Activated T-cell treated with anti-CD3 and anti-CD28 coated beads for 48 hours (primary cell): ENCODE results near the gene ADAMTS2.

Experiments
- DNase-seq: peaks from one replicate; pipeline ENCODE4 v3.0.0-alpha.2; 2020; ENCODE audit warnings: low read depth

The ADAMTS2 gene

DNA sequence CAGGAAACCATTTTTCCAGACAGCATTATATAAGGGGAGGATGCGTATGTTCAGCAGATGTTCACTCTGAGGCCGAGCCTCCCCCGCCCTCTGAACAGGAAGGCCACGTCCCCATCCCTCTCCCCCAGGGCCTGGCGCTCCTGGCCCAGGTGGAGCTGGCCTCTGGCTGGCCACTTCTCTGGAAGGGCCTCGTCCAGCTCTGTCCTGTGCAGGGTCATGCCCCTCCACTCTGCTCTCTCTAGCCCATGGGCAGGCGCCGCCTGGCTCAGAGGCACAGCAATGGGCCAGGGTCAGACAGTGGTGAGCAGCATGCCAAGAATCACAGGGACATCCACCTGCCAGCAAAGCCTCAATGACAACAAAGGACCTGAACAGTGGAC lies 34.2 kb downstream of the ADAMTS2 start:
- DNase-seq: no peak

DNA sequence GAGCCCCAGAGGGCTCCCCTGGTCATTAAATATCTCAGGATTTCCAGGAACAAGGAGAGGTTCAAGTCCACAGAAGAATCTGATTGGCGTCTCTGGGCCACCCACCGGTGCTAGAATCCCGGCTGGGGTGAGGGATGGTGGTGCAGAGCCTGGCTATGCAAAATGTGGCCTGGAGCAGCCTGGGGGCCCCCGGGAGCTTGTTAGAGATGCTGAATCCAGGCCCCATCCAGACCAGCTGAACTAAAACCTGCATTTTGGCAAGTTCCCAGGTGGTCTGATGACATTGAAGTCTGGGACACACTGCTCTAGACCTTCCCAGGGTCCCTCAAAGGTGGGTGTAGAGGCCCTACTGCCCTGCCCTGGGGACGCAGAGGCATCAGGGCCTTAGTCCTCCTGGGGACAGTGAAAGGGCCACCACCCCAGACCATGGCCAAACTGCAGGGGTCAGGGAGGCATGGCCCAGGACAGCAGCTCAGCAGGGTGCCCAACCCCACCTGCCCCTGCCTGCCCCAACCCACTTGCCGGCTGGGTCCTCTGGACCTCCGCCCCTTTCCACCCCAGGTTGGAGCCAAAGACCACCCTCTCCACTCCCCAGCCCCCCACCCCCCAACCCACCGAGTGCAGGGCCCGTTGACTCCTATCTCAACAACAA lies 34.7 kb downstream of the ADAMTS2 start:
- DNase-seq: no peak

DNA sequence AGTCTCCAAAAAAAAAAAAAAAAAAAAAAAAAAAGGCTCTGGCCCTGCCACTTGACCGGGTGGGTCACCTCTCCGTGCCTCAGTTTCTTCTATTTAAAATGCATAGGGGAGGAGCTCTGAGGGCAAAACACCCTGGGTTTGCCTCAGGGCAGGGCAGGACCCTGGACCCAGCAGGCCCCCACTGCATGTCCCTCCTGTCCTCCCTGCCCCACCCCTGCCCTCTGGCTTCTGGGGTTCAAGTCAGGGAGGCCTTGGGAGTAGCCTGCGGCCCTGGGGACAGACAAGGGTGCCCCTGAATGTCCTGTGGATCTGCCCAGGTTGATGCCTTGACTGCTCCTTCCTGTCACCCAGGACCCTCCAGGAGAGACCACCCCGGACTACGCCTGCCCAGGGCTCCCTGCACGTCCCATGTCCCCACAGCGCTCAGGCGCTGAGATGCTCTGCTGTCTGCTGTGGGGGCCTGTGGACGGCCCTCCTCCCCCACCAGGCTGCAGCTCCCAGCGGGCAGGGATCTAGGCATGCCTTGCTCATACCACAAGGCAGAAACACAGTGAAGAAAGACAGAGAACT lies 35.4 kb downstream of the ADAMTS2 start:
- no peak for DNase-seq

DNA sequence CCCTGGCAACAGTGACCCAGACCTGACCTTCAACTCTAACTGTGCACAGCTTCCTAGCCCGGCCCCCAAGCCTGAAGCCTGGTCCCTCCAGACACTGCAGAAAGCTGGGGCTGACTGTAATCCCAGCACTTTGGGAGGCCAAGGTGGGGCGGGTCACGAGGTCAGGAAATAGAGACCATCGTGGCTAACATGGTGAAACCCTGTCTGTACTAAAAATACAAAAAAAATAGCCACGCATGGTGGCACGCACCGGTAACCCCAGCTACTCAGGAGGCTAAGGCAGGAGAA lies 35.9 kb downstream of the ADAMTS2 start:
- DNase-seq: no peak

DNA sequence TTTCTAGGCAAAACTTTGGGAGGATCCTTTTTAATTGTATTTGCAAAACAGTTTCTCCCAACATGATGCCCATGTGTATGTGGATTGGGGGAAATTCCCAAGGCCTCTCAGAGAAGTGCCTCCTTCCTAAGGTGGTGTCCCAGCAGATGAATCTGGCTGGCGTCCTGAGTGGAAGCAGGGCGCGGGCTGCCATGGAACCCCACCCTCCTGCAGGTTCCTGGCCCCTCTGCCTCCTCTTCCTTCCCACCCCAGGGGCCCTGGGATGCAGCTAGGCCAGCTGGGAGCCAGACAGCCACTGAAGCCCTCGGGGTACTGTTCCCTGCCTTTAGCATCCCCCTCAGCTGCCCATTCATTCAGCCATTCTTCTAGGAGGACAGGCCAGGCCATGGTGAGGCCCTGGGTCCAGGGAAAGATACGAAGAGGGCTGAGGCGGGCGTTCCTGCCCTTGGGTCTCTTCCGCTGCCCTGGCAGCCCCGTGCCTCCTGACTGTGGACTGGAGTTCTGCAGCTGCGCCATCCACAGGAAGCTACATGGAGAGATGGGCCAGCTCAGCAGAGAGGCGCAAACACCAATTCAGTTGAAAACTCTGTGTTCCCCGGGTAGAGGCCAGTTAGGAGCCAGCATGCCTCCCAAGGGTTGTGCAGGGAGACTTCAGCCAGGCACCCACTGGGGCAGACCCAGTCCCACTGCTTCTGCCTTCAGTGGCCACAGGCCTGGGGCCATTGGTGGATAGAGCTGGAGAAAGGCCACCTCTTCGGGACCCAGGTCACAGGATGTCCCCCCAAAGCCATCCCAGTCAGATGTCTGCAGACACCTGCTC lies 36.5 kb downstream of the ADAMTS2 start:
- no peak for DNase-seq

DNA sequence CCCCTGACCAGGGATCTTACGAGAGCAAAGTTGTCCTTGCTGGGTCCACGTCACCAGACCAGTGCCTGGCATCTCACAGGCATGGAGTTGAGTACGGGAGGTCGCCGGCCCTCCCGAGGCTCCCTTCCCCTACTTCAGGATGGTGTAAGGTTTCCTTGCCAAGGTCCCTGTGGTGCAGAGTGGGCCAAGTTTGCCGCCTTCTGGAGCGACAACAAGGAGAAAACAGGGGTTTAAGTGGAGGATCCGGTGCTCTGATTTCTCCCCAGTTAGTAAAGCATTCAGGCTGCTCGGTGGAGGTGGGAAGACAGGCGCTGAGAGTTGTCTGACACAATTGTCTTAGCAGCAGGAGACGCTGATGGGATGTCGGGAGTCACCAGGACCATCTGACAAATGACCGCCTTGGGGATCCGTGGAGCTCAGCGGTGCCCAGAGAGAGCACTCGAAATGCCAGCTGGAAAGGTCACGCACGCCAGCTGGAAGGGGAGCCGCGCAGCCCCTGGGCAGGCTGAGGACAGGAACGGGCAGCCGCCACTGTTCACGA lies 37.3 kb downstream of the ADAMTS2 start:
- no peak for DNase-seq

DNA sequence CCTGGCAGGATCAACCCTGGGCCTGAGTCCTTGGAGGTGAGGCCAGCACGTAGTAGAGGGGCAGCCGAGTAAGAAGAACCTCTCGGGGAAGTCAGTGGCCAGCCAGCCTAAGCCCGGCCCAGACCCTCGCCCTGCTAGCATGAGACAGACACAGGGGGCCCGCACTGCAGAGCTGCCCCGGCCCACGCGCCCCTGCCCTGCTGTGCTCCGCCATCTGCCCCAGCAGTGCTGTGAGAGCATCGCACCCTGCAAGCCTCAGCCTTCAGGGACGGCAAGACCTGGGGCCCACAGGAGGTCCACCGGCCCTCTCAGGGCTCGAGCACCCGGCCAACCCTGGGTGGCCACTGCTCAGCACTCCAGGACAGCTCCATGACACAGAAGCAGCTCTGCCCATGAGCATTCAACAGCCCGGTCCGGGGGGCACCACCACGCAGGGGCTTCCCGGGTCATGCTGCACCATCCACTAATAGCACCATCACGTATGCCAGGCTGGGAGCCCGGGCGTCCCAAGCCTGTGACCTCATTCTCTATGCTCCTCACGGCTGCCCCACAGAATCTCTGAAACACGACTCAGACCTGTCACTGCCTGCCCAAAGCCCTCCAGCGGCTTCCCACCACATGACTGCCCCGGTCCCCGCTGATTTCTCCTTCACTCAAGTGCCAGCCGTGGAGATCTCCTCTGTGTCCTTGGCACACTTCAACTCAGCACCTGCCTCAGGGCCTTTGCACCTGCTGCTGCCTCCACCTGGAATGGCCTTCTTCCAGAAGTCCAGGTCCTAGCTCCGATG lies 38.1 kb downstream of the ADAMTS2 start:
- no peak for DNase-seq

DNA sequence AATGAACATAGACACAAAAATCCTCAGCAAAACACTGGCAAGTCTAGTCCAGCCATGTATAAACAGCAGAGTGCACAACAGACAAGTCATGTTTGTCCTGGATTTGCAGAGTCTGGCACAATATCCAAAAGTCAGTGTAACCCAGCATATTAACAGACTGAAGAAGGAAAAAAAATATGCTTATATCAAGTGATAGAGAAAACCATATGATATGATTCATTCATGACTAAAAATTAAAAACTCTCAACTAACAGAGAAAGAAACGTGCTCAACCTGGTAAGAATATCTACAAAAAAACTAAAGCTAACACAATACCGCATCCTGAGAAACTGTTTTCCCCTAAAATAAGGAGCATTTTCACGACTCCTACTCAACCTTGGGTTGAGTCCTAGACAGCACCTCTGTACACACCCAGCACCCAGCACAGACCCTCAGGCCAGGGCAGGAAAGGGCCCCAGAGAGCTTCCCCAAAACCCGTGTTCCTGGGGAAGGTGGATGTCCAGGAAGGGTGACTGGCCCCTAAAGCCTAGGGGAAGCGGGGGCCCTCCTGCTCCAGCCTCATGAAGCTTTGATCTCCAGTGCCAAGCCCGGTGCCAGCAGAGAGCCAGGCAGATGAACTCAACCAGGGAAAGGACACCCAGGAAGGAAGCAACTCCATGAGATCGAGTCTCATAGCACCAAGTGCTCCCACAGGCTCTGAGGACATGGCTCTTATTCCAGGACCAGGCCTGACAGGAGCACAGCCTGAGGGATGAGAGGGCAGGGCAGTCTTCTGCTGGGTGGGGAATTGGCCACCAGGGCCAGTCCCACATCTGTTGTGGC lies 38.9 kb downstream of the ADAMTS2 start:
- DNase-seq: no peak

DNA sequence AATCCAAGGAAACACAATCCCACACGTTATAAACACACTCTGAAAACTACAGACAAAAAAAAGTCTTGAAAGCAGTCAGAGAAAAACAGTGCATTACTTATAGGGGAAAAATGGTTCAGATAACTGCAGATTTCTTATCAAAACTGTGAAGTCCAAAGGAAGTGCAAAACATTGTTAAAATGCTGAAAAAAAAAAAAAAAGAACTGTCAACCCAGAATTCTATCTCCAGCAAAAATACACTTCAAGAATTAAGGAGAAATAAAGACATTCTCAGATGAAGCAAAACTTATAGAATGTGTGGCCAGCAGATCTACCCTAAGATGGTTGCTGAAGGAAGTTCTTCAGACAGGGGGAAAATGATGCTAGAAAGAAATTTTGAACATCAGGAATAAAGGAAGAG lies 40.4 kb downstream of the ADAMTS2 start:
- no peak for DNase-seq

DNA sequence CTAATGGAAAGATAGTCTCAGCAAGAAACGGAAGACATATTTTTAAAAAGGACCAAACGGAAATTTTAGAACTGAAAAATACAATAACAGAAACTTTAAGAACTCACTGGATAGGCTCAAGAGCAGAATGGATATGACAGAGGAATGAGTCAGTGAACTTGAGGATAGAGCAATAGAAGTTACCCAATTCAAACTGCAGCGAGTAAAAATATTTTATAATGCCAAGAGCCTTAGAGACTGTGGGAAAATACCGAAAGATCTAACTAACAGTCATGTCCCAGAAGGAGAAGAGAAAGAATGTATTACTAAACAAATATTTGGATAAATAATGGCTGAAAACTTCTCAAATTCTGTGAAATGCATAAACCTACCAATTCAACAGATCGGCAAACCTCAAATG lies 40.8 kb downstream of the ADAMTS2 start:
- DNase-seq: no peak

DNA sequence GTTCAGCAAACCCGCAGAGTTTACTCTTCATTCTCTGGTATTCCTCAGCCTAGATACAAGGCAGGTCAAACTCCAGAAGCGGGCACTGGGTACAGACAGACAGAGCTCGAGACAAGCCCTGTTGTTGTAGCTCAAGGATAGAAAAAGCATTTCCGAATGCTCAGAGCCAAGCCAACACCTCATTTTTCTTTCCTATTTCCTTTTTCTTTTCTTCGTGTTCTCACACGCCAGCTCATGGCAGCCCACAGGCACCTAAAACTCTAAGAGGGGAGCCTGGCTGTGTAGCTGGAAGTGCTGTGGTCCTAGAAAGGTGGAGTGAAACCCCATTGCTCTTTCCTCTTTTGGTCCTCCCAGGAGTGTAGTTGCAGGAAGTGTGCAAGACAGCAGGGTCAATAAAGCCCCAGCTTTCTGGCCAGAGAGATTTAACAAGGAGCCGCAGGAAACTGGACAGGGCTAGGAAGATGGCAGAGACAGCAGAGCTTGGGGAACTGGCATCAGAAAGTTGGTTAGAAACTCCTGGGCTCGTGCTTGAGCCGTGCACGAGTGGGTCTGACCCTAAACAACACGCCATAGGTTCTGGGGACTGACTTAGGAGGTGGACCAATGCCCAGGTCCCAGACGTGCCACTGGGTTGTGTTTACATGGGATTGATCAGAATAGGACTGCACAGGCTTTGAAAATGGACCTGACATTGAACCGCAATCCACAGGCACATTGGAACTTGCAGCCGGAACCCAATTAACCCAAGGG lies 41.6 kb downstream of the ADAMTS2 start:
- no peak for DNase-seq

DNA sequence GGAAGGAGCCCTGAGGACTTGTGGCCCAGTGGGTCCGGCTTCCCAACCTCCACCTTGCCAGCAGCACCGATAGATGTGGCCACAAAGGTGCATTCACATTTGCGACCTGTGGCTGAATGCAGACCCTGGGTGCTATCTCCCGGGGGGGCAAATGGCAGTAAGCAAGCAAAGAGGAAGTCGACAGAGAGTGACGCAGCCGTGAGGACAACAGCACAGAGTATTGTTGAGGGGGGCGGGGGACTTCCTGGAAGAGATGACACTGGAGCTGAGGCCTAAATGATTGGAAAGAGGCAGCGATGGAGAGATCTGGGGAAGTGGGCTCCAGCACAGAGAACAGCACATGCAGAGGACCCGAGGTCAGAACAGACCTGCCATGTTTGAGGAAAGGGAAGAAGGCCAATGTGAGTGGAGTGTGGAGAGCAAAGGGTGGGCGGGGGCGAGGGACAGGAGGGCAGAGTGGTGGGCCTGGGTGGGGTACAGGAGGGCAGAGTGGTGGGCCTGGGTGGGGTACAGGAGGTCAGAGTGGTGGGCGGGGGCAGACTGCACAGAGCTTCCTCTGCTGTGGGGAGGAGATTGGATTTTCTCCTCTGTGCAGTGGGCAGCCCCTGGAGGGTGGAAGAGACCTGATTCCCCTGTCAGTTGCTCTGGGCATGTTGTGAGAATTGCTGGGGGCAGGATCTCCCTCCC lies 42.6 kb downstream of the ADAMTS2 start:
- no peak for DNase-seq

DNA sequence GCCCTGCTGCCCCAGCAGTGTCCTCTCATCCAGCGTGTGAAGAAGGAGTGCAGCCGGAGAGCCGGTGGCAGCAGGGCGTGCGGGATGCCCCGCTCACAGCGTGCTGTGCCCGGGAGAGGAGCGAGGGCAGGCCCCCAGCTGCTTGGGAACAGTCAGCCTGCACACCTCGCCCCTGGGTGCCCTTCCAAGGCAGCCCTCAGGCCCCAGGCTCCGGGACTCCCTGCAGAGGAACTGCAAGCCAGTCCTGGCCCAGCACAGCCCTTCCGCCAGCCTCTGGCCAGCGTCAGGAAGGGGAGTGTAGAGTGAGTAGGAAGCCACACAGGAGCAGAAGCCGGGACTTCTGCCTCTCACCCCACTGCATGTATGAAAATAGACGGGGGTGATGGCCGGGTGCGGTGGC lies 43.5 kb downstream of the ADAMTS2 start:
- DNase-seq: no peak

DNA sequence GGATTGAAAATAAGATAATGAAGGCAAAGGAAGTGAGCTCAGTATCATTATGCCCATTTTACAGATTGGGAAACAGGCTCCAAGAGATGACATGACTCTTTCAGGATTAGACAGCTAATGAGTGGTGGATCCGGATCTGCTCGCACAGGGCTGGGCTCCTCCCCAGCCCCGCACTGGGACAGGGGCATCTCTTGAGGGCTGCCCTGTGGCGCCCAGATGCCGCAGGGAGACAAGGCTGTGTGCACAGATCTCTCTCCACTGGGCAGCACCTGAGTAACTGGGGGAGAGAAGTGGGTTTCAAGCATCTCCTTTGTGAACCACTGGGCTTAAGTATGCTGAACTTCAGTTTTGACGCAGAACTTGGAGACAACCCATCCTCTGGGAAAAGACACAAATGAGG lies 43.9 kb downstream of the ADAMTS2 start:
- no peak for DNase-seq

DNA sequence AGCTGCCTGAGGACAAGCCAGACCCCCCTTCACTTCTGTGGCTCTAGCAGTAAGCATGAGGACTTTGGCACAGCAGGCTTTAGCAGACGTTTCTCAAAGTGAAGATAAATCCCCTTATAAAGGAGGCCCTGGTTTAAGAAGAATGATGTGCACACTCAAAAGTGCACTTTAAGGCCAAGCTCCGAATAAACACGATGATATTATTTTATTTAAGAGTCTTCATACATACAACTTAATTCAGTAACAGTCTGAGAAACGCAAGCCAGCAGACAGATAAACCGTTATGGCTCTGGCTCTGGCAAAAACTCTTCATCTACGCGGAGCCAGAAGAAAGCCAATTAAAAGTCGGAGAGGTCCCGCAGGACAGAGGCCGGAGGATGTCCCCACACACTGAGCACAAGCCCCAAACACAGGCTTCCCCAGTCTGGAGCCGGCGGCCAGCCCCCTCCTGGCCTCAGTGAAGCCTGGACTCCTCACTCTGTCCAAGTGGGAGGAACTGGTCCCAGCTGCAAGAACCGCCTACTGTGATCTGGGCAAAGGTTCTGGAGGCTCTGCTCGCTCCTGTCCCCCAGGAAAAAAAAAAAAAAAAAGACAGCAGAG lies 44.6 kb downstream of the ADAMTS2 start:
- DNase-seq: no peak

DNA sequence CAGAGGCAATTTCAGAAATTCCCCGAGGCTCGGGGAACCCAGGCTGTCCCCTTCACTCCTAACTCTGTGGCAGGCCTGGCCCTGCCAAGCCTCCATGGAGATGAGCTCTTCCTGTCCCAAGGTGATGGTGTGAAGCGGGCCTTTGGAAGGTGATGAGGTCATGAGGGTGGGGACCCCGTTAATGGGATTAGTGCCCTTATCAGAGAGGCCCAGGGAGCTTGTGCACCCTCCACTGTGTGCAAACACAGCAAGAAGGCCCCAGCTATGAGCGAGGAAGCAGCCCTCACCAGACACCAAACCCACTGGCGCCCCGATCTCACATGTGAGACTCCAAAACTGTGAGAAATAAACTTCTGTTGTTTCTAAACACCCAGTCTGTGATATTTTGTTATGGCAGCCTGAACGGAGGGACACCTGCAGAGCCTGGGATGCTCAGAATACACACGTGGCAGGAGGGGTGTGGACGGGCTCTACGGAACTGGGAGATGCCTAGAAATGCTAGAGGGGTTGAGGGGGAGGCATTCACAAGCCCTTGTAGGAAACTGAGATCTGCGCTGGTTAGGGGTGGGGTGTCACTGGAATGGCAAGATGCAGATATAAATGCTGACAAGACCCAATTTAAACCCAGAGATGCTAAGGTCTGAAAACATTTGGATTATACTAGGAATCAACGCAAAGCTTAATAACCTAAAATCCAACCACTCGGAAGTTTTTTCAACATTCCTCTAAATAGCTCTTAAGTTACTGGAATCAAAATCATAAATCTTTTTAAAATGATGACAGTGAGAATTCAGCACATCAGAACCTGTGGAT lies 46.9 kb downstream of the ADAMTS2 start:
- DNase-seq: no peak

DNA sequence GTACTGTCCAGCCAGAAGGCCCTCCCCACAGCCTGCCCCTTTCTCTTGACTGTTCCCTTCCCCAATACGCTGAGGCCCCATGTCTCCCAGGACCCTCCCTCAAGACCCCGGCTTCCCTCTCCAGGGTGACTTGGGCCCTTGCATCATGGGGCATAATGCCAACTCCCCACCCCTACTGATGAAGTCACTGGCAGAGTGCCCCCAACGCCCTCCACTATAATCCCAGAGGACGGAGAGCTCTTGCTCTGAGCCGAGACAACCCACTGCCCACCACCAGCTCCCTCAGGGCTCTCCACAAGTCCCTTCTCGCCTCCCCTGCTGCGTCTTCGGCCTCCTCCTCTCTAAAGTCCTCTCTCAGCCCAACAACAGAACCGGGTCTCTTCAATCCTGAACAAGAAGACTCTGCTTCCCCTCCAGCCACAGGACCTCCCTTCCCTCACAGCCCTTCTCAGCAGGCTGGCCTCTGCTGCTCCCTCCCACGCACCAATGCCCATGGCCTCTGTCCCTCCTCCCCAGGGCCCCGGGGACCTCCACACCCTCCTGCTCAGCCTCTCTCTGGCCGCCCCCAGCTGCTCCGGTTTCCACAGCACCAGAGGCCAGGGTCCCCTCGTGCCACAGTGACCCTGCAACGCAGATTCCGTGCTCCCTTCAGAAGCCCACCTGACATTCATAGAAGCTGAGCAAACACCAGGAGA lies 47.6 kb downstream of the ADAMTS2 start:
- no peak for DNase-seq

DNA sequence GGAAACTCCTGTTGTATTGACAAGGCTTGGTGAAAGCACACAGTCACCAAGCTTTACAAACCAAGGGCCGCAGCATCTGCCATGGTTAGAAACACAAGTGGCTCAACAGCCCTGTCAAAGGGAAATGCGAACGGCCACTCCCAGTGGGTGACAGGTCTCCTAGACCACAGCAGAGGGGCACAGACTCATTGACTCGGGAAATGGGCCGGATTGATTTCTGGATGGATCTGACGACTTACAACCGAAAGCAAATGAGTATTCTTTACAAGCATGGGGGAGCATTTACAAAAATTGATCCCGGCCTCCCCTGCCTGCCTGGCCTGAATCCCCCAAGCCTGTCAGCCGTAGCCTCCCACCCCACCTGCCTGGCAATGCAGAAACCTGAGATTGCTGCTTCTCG lies 48.2 kb downstream of the ADAMTS2 start:
- DNase-seq: no peak
